Frontal cortex (tissue), 4 donors: ENCODE data around the gene ITPKB. TPM values are rescaled to one million over a fixed set of nuclear protein-coding genes. Genes with fewer than 3 reads are reported as not detected.
A peak's percentile ranks its signal among the peaks of the same experiment; 100 is the strongest.
"Not testable (repeated sequence)": the region's sequence is repeated elsewhere in the genome, so short reads cannot be mapped to it uniquely, and the experiment has no call there.

Experiments
- DNase-seq, 2 donors: peaks; one replicate each; pipeline ENCODE4 v3.0.0; 2012; ENCODE audit warnings: low spot score in 2 of 2
- FAIRE-seq: peaks from 2 replicates; lab custom pipeline; 2012; peaks lifted over from hg19 to GRCh38; lab: Jason Lieb, UNC
- total RNA-seq: library from RNA; depleted of rRNA; stranded (reverse); fragments of >200 nt; gene quantifications from one replicate; pipeline ENCODE4 v1.2.3, GENCODE V29; 2014
- donor health status: control.
- donor health status: control.
- donor health status: control.

The ITPKB gene
- total RNA-seq, 1 donor from 2014 or later: 3.3 TPM

DNA sequence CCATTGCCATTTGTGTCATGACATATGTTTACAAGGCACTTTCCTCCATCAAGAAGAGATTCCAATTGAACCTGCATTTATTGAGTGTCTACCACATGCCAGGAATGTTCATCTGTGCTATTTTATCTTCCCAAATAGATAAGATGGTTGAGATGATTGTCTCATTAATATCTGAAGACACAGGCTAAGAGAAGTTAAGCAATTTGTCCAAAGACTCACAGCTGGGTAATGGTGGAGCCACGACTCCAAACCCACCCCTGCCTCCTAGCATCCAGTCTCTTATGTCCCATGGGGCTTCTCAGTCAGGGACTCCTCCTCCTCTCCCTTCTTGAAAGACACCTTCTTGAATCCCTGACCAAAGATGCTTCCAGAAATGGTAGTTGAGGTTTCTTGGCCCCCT lies 122.4 kb downstream of the ITPKB start:
- FAIRE-seq: no peak
- DNase-seq: no peak

DNA sequence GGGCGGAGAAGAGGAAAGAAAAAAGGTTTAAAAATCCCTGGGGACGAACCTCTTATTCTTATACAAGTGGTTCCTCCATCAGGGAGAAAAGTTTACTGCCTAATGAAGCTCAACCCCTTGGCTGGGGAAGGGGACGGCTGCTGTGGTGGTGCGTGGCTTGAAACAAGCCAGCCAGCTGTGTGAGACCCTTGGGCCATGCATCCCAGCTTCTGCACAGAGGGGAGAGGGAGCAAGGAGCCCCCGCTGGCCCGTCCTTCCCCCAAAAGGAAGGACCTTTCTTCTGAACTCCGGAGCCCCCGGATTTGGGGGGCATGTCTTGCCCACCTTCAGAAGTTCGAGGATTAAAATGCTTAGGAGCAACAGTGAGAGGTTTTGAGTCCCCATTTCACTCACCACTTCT lies 123.2 kb downstream of the ITPKB start:
- FAIRE-seq: no peak
- DNase-seq: no peak

DNA sequence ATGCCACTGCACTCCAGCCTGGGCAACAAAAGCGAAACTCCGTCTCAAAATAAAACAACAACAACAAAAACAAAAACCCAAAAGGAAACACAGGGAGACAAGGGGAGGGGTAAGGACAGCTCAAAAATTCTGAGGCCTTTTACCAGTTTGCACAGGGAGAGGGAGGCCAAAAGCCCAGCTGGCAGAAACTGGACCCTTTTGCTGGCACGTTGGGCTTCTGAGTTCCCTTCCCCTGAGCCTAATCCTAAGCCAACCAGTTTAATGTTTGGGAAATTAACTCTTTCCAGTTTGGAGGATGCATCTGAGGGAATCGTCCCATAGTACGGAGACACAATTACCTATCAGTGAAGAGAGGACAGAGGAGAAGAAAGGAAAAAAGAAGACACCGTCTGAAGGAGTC lies 127.1 kb downstream of the ITPKB start:
- not testable (repeated sequence) for FAIRE-seq, DNase-seq

DNA sequence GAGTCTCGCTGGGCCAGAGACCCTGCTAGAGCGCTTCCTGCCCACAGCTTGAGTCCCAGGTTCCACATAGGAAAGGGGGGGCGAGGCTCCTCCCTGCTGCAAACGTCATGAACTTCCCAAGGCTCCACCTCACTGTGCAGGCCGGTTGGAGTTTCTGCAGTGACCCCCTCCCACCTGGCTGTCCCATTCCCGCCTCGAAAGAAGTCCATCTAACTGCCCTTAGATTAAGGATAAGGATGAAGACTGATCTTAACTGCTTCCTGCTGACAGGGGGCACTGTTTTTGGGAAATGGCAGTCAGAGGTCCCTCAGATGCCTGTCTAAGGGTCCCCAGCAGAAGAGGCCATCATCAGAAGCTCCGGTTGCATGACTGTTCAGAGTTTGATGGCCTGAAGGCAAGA lies 127.8 kb downstream of the ITPKB start:
- DNase-seq (no peak), FAIRE-seq (no peak)

DNA sequence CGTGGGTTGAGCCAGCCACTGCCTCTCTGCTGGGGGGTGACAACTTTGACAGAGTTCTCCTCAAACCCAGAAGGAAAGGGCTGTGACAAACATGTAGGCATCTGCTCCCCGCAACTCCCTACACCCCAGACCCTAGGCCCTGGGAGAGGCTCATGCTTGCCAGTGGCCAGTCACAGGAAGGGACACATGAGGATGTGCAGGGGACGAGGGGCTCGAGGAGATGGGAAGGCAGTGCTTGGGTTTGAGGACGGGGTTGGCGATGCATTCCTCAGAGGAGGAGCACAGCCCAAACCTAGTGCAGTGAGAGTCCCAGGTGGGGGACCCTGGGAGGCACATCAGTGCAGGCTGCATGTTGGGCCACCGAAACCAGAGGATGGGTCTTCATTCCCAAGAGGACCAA lies 128.4 kb downstream of the ITPKB start:
- DNase-seq: no peak
- FAIRE-seq: no peak

DNA sequence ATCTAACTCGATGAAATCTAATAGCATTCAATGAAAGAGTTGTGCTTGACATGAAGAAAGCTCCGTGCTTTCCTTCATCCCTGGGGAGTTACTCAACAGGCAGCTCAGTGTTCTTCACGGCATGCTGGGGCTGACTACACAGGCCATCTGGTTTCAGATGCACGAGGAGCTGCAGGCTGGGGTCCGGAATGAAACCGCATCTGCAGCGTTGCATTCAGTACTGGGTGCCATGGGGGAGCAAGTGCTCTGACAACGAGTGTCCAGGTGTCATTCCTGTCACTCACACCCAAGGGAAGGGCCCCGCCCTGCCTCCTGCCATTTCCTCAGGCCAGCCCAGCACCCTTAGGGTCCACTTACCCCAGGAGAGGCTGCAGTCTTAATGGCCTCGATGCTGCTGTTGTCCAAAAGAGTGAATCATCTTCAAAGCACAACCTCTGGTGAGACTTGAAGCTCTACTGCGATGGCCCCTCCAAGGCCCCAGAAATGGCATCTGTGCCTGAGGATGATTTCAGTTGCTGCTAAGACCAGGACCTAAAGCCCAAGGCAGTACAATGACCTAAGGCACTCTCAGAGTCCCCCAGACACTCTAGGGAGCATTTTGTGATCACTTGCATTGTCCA lies 129.1 kb downstream of the ITPKB start:
- DNase-seq: no peak
- FAIRE-seq: no peak

DNA sequence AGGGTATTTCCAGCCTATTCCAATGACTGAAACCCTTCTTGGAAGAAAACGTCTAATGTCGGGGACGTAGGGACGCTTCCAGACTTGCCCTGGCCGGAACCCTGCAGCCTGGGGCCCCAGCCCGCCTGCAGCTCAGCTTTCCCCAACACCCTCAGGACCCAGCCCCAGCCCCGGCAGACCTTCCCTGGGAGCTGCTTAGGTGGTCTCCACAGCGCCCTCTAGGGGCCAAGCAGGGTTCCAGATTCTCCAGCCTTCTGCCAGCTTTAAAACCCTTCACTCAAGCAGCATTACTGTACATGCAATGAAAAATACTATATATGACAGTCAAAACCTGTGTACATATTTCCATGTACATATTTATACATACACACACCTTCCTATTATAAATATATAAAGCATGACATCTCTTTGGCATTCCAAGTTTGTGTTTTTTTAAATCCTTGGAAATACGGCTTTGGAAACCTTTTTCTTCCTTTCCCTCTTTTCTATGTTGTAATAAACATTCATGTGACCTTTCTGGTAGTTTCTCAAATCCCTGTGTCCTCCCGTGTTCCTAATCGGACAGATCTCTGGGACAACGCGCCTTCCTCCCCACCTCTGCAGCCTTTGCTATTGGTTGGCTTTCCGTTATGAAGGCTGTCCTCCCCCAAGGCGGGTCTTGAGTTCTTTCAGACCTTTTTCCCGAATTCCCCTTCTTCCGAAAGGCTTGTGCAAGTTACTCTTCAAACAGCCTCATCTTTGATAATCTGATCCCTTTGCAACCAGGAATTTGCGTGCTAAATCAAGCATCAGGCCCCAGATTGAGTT lies 130.2 kb downstream of the ITPKB start:
- DNase-seq: peak in 1 of 2 donors; percentile 67

DNA sequence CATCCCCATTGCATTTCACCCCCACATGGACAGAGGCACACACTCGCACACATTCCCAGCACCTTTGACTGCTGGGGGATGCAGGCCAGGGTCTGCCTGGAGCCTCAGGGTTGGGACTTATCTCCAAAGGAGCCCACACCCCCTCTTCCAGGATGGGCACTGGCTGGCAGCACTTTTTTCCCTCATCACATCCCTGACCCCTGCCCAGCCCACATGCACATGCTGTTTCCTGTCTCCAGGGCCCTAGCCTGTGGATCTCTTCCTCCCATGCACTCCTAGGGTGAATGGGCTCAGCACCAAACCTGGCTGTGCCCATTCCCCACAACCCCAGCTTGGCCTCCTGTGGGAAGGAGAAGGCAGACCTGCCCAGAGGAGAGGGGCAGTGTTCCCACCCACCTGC lies 131.3 kb downstream of the ITPKB start:
- DNase-seq (no peak), FAIRE-seq (no peak)

More for the DNA sequence above, 130.2 kb downstream of the ITPKB start:
- no peak for FAIRE-seq

DNA sequence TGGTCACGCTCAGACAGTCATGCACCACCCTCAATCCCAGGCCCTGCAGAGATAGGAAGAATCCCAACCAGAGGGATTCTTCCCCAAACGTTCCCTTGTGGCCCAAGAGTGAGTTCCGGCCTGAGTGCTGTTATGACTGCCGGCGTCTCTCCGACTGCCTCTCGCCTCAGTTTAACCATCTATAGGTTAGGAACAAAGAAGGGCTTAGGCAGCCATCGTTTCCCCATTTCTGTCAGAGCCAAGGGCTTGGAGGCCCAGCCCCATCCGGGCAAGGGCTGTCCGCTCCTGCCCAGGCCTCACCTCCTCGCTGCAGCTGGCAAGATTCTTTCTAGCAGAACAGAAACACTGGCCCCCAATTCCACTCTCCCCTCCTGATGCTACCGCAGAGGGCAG lies 131.8 kb downstream of the ITPKB start:
- DNase-seq (no peak), FAIRE-seq (no peak)

DNA sequence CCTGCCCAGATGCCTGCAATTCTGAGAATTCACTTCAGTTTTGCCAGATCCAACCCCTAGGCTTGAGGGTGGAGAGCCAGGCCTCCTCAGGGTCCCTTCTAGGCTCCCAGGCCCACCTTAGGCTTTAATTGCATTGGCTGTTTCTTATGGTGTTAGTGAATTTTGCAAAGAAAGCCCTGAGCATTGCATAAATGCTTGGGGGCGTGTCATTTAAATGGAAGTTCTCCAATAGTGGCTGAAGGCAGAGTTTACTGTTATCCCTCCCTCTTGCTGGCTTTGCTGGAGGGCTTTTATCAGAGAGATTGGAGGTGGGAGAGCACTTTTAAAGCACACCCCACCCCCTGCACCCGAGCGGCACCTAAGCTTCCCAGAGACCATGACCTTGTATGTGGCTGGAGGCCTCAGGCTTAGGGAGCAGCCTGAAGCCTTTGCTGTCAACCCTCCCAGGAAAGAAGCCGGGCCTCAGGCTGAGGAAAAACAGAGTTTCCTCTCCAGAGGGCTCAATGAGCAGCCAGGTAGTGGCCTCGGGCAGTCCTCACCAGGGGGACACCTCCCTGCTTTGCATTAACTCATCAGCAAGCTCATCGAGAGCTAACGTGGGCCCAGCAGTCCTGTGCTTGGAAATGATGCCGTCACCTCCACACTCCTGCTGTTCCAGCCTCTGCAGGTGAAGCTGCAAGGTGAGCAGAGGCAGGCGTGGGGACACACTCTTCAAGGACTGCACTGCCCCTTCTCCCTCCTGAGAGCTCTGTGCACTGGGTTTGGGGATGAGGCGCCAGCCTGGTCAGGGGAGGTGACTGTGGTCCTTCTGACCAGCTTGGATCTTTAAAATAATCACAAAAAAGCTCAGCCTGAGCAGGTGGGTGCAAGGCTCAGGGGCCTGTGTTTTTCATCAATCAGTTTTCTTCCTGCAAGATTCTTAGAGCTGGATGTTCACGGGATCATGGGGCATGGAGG lies 132.5 kb downstream of the ITPKB start:
- no peak for FAIRE-seq
- no peak for DNase-seq

DNA sequence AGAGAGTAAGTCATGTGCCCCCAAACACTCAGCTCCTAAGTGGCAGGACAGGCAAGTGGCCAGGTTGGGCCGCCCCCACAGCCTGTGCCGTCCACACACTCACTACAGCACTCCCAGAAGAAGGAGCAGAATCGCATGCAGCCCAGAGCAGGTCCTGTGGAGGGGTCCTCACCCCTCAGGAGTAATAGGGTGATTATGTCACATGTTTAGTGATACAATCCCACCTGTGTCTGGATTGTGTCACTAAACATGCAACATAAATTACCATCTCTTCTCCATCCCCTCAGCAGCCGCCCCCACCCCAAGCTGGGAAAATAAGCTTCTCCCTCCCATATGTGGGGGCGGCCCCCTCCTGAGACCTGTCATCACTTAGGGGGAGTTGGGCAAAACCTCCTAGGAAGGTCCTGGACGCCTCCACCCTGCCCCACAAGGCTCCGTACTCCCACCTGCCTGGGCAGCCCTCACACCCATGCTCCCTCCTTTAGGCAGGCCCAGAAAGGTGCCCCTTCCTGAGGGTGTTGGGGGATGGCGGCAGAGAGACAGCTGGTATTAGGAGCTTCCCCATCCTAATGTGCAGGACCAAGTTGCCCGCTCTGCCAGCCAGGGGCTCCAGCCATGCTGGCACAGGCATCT lies 133.6 kb downstream of the ITPKB start:
- DNase-seq: no peak
- no peak for FAIRE-seq

DNA sequence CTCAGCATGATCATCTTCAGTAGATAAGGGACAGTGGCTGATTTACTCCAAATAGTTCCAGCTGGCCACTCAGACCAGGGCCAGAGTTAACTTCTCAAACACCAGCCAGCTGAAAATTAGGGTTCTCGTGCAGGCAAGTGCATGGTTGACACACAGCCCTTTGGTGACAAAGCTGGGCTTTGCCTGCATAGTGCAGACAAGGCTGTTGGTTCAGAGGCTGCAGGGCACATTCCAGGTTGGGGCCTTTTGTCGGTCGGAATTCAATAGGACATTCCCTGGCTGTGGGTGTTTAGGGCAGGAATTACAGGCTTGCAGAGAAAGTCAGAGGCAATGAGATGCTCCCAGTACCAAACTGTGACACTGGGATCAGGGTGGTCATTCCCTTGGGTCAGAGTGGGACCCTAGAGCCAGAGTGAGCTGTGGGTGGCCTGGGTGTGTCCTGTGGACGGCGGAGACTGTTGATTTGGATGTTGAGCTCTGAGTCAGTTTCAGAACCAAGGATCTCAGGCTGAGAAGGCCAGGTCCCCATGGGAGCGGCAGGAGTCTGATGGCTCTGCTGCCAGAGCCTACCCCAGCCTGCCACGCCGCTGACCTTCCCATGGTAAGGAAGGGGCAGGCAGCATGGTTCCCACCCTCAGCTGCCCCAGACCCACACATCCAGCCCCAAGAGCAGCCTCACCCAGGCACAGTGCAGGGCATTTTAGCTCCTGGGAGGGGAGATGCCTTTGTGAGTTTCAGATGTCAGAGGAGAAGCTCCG lies 134.3 kb downstream of the ITPKB start:
- DNase-seq: no peak
- FAIRE-seq: no peak

DNA sequence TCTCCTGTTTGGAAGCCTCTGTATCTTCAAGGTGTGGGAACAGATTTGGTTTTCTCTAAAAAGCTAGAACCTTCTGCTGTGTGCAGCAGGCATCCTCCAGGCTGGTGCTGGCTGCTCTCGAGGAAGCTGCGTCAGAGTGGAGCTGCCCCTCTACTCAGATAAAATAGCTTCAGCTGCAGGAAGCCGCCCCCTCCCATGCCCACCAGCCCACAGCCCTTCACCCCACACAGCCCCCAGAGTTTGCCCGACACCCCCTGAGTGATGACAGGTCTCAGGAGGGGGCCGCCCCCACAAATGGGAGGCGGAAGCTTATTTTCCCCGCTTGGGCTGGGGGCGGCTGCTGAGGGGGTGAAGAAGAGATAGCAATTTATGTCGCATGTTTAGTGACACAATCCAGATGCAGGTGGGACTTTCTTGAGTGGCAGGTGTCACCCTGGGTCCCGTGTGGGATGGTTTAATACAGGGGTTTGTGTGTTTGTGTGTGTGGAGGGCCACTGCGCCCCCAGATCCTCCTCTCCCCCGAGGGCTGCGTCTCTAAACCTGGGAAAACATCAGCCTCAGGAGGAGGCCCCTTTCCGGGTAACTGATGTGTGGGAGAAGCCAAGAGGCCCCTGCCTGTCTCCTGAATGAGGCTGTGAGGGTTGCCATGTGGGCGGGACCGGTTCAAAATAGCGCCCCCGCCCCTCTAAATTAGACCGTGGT lies 135.1 kb downstream of the ITPKB start:
- FAIRE-seq (no peak), DNase-seq (no peak)

DNA sequence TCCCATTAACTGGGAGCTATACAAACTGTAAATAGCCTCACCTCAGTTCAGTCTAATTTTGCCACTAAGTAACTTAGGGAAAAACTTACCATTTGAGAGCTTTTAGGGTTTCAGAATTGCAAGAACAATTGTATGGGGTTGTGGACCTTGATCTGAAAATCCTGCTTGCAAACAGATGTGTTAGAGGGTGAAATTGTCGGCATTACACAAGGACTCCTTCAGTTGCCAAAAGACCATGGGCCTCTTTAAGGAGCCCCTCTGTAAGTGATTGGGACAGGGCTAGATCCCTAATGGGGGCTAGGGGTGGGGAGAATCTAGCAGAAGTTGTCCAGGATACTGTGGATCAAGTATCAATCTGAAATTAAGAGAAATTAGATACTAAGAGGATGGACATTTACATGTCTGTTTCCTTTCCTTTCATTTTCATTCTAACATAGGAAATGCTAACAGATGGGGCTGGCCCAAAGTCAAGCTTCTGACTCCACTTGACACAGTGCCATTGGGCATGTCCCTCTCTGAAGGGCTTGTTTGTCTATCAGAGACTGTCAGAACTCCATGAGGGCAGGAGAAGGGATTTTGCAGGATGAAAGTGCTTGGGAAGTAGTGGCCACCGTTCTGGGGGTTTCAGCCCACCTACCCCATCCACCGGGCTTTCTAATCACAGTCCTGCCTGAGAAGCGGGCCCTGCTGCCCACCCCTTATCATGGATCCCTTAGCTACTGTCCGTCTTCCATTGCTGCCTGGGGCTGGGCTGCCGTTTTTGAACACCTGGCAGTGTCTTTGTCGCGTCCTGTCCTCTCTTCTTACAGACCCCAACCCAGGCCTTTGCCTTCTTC lies 135.8 kb downstream of the ITPKB start:
- peak; percentile 52 to 56 for DNase-seq
- no peak for FAIRE-seq

DNA sequence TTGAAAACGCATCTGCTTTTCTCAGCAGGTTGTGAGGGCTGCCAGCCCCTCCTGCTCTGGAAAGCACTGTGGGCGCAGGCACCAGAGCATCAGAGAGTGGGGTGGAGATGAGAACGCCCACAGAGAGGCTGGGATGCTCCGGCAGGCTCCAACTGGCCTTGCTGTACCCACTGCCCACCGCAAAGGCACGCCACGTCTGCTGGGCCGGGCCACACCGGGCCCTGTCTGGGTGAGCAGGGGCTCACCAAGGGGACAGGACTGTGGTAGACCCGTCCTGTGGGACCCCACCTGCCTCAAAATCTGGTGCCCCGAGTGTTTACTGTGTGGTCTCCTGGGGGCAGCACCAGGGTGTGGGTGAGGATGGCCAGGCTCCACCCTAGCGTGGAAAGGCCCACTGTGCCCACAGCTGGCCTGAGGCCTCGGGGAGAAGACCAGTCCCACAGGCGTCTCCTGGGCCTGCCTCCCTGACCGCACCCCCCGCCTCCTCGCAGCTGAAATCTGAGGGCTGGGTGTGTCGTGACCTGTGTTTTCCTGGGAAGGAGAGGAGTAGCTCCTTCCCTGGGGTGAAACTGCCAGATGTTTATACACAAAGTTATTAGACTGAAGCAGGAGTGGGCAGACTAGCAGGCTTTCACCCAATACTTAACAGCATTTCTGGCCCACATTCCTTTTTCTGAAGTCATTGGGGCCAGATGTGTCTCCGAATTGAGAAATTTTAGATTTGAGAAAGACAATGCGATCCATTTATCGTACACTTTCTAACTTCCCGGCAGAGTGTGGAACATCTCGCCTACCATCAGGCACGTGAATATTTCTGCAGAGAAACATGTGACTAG lies 136.7 kb downstream of the ITPKB start:
- DNase-seq (no peak), FAIRE-seq (no peak)

DNA sequence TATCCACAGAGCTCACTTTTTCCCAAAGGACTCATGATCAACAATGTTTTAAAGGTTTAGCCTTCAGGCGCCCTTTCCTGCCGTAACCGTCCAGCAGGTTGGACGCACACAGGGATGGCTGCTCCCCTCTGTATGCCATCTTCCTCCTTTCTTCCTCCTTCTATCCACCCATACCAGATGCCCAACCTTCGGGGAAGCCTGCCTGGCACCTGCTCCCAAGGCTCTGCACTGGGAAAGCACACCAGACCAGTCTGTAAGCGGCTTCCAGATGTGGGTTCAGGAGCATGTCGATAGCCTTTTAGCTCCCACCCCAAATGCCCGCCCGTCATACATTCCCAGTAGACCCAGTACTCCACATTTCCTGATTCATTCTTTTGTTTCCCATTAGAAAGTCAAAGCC lies 137.6 kb downstream of the ITPKB start:
- no peak for FAIRE-seq

DNA sequence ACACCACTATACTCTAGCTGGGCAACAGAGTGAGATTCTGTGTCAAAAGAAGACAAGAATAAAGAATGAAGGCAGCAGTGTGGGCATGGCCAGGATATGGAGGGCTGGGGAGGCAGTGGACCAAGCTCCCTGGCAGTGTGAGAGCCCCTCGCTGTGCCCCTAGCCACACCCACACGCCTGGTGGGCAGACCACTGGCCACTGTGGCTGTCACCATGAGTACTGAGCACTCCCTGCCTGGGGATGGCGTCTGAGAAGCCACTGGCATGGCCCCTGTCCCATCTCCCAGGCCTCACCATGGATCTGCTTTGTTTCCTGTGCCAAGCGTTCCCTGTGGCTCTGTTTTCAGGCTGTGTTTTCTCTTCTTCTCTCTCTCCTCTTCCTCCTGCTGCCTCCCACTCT lies 138.8 kb downstream of the ITPKB start:
- no peak for FAIRE-seq
- DNase-seq: no peak

More for the DNA sequence above, 137.6 kb downstream of the ITPKB start:
- no peak for DNase-seq
